Transverse colon (tissue), 4 donors: Measurements from ENCODE around the gene GAS2.

ENCODE experiments used
- CTCF ChIP-seq, 5 experiments: fragments of 200-600 bp in 3 of 5; fragments of 450-650 bp in 2 of 5; sonication (generic) in 3 of 5; IDR thresholded peaks; 1 replicate in 2 of 5; 2 replicates in 3 of 5; pipeline ENCODE4 v1.5.1; 2016 to 2017; ENCODE audit warnings: antibody characterized with exemption in 5 of 5, inconsistent platforms in 3 of 5, mild to moderate bottlenecking in 2 of 5, moderate library complexity in 1 of 5
- POLR2A ChIP-seq: fragments of 450-650 bp; IDR thresholded peaks from one replicate; pipeline ENCODE4 v1.6.1; 2016; ENCODE audit warnings: antibody characterized with exemption, mild to moderate bottlenecking, moderate library complexity
- POLR2AphosphoS5 ChIP-seq, 3 donors: sonication (generic); formaldehyde crosslinking; IDR thresholded peaks; one replicate each; pipeline ENCODE4 v1.6.1; 2016; ENCODE audit warnings: antibody characterized with exemption in 3 of 3

- TF ChIP-seq CTCF (IDR thresholded peaks at IDR 0.05) = no peak
- TF ChIP-seq POLR2AphosphoS5 (IDR thresholded peaks at IDR 0.05) = no peak
- no peak for TF ChIP-seq POLR2A
These were observed 101.9 kb downstream of the GAS2 start for GRCh38 chr11:22768281-22768680.
